ENCODE data around the gene MRM3.
"Not testable (repeated sequence)": the region's sequence is repeated elsewhere in the genome, so short reads cannot be mapped to it uniquely, and the experiment has no call there.

Gene MRM3

GRCh38 chr17:755319-755961, 26.7 kb upstream of the MRM3 start:
- not testable (repeated sequence) for DNase-seq

DNA sequence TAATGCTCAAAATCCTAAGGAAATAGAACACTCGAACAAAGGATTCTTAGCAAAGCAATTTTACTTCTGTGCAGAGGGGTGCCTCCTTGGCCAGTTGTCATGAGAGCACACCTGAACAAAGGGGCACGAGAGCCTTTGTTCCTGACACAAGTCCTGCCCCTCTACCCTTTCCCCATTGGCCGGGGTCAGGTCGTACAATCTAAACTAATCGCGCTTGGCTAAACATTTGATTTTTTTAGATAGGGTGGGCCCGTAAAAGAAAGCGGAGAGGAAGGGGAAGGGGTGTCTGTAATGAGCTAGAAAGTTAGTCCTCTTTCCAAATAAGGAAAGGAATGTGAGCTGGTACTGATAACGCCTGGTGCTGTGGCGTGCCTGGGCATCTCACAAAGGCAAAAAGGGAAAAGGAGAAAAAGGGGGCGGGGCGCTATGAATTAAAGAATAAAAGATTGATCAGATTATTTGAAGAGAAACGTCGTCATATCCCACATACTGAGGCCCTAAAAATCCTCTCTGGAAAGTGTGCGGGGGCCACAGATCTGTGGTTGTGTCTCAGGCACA, 26.1 kb upstream of the MRM3 start:
- DNase-seq: not testable (repeated sequence)

- DNase-seq: no peak
Observed at GRCh38 chr17:759964-760363, 22.2 kb upstream of the MRM3 start.

DNA sequence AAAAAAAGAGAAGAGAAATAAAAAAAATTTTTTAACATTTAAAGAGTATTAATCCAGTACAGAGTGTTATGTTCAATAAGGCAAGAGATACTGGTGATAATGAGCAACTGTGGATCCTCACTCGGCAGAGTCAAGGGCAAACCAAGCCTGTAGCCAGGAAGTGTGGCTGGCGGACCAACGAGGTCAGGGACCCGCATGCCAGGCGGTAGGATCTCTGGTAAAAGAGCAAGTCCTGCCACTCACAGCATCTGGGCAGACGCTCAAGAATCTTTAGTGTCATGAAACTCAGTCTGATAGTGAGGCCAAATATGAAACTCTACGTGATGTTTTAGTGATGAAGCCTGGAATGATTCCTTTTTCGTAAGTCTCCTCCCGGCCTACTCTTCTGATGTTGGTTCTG, 21.8 kb upstream of the MRM3 start:
- DNase-seq: no peak

DNA sequence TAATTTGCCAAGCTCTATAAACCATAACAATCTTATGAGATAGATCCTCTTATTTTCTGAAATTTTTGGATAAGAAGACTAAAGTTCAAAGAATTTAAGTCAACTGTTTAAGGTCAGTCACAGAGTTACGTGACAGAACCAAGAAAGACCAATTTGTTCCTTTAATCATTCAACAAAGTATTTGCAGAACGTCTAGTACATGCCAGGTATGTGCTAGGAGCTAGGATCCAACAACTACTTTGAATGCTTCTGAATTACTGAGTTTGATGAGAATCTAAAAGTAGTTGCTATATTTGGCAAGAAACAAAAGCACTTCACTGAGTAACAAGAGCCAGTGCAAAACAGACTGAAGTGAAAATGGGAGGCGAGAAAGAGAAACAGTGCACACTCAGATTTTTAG, 15.1 kb upstream of the MRM3 start:
- DNase-seq: no peak

DNA sequence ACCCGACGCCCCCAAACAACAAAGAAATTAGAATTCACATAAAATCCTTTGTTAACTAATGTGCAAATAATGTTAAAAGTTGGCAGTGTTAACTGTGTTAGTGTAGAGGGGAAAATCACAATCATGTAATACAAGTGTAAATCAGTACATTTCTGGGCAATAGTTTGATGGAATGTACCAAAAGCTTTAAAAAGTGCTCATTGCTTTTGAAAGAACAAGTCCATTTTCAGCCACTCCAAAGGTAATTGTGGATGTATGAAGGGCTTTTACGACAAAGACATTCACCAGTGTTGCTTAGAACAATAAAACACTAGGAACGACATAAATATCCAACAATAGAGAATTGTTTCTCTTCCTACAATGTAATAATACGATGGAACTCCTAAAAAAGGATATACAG, 9.1 kb upstream of the MRM3 start:
- no peak for DNase-seq

GRCh38 chr17:773467-774312, 8.5 kb upstream of the MRM3 start:
- DNase-seq: no peak

GRCh38 chr17:774313-774584, 7.9 kb upstream of the MRM3 start:
- no peak for DNase-seq

- no peak for DNase-seq
Observed at GRCh38 chr17:778096-778495, 4.1 kb upstream of the MRM3 start.

- DNase-seq: no peak
Observed at GRCh38 chr17:784143-784542, 2.0 kb downstream of the MRM3 start.

DNA sequence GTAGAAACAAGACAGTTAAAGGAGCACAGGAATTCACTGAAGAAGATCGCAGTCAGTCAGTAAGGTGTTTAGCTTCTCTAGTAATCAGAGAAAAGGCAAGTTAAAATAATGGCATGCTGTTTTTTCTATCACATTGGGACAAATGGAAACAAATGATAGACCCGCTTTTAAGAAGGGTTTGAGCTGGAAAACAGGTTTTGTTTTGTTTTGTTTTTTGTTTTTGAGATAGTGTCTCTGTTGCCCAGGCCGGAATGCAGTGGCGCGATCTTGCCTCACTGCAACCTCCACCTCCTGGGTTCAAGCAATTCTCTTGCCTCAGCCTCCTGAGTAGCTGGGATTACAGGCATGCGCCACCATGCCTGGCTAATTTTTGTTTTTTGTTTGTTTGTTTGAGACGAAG, 3.7 kb downstream of the MRM3 start:
- DNase-seq: not testable (repeated sequence)

DNA sequence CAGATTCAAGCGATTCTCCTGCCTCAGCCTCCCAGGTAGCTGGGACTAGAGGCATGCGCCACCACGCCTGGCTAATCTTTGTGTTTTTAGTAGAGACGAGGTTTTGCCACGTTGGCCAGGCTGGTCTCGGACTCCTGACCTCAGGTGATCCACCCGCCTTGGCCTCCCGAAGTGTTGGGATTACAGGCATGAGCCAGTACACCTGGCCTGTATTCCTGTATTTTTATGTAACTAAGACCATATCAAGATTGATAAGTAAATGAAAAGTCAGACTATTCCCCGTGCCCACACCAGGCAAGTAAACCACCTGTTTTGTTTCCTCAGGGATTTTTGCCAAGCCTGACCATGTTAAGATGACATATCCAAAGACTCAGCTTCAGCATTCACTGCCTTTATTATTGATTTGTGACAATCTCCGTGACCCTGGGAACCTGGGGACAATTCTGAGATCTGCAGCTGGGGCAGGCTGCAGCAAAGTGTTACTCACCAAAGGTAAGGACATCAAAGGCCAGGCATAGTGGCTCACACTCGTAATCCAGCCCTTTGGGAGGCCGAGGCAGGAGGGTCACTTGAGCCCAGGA, 5.6 kb downstream of the MRM3 start:
- DNase-seq: no peak

DNA sequence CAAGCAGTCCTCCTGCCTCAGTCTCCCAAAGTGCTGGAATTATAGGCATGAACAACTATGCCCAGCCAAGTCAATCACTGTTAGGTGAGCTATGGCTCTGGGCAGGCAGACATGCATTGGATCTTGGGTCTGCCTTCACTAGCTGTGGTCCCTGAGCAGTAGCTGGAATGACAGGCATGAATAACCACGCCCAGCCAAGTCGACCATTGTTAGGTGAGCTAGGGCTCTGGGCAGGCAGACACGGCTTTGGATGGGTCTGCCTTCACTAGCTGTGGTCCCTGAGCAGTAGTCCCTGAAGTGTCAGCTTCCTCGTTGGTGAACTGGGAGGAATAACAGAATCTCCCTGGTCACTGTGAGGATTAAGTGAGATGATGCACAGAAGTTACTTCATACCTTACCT, 6.4 kb downstream of the MRM3 start:
- DNase-seq: no peak

- no peak for DNase-seq
Observed at GRCh38 chr17:789160-789840, 7.1 kb downstream of the MRM3 start.

DNA sequence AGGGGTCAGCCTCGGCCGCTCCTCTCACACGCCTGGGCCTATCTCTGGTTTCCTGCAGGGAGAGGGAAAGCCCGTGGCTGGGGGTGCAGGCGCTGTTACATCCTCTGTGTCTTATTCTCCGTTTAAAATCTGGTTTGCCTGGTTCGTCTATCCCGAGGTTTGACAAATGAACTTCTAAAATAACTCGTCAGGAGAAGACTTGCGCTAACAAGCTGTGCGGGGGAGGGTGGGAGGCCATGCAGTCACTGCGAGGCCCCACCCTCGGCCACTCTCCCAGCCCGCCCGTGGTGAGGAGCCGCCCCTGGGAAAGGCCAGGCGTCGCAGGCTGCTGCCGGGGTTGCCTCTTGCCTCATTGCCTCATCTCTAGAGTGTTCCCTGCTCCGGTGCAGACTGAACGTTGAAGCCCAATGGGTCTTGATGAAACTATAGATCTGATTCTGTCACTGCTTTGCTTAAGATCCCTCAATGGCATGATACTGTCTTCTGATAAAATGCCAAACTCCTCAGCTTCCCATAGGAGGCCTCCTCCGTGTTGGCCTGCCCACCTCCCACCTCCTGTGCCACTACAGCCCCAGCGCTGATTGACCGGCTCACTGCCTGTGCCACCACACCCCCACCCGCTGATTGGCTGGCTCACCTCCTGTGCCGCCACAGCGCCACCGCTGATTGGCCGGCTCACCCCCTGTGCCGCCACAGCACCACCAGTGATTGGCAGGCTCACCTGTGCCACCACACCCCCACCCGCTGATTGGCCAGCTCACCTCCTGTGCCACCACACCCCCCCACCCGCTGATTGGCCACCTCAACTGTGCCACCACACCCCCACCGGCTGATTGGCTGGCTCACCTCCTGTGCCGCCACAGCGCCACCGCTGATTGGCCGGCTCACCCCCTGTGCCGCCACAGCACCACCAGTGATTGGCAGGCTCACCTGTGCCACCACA, 8.0 kb downstream of the MRM3 start:
- DNase-seq: not testable (repeated sequence)

DNA sequence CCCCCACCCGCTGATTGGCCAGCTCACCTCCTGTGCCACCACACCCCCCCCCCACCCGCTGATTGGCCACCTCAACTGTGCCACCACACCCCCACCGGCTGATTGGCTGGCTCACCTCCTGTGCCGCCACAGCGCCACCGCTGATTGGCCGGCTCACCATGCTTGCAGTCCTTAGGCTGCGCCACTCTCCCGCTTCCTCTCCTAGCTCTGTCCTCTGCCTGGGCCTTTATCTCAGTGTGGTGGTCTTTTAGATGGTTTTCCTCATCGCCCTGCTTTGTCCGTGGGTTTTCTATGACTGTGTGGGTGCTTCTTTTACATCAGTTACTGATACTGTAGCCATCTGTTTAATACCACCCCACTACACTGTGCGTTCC, 8.7 kb downstream of the MRM3 start:
- not testable (repeated sequence) for DNase-seq

DNA sequence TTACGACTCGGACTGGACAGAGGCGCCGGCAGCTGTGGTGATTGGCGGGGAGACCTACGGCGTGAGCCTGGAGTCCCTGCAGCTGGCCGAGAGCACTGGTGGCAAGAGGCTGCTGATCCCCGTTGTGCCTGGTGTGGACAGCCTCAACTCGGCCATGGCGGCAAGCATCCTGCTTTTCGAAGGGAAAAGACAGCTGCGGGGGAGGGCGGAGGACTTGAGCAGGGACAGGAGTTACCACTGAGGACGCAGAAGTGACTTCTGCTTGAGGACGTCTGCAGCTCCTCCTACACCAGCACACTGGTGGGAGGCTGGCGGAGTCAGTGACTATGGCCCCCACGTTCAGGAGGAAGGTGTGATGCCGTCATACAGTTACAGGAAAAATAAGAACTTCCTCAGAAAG, 9.7 kb downstream of the MRM3 start:
- no peak for DNase-seq

- no peak for DNase-seq
Observed at GRCh38 chr17:792277-792676, 10.1 kb downstream of the MRM3 start.

GRCh38 chr17:794876-795275, 12.7 kb downstream of the MRM3 start:
- peak in 1 of 2 donors; percentile 6 for DNase-seq

DNA sequence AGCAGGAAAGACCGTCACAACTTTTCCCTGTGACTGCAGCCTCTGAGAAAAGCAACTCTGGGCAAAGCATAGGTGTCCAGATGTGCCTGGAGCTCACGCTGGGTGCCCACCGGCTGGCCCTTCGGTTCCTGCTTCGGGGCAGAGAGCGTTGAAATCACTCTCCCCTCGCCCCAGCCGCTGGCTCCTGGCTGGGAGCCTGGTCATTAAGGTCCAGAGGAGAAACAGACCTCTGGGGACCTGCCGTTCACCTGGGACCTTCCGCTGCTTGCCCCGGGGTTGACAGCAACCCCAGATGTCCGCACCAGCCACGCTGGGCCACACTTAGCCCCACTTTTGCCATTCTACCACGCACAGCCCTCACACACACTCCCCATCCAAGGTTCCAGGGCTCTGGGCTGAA, 13.1 kb downstream of the MRM3 start:
- DNase-seq: no peak

DNA sequence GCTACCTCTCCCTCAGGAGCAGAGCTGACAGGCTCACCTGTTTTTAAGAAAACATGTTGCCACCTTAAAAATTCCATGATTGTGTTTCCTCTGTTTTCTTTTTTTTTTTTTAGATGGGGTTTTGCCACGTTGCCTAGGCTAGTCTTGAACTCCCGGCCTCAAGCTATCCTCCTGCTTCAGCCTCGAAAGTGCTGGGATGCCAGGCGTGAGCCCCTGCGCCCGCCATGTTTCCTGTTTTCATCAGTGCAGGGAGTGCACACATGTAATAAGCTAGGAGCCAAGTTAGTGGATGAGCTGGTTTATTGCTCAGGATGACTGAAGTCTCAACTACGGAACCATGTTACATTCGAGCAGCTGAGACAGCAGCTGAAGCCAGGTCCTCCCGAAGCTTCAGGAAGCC, 13.6 kb downstream of the MRM3 start:
- no peak for DNase-seq

DNA sequence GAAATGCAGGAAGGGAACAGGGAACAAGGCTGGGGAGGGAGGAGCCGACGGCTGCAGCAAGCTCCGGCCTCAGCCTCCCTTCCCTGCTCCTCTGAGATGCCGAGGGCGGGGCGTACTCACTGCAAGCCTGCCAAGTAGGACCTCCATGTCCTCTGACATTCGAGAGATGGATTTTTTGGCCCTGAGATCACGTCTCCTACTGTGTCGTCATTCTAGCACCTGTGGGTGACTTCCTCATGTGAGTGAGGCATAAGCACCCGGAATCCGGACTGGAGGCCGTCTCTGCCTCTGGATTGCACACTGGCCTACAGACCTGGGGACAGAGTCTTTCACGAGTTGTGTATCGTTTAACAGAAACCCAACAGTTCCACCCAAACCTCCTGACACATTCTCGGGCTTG, 14.5 kb downstream of the MRM3 start:
- no peak for DNase-seq

Measured in bone marrow (tissue), 2 donors.